HepG2 (cell line): ENCODE results near the gene FBXO48. TPM values are rescaled to one million over a fixed set of nuclear protein-coding genes. Genes with fewer than 3 reads are reported as not detected.

Source experiments
- AGO2 ChIP-seq: fragments of 200-400 bp; formaldehyde crosslinking; optimal IDR thresholded peaks from 2 replicates; pipeline ENCODE3; 2017; ENCODE audit warnings: mild to moderate bottlenecking, low read depth, low read length, moderate library complexity
- ATF3 ChIP-seq: sonication (generic); formaldehyde crosslinking; IDR thresholded peaks from 2 replicates; pipeline ENCODE4 v1.4.0; 2020; ENCODE audit warnings: missing genetic modification reagents
- CBX1 ChIP-seq: IDR thresholded peaks from one replicate; pipeline ENCODE4 v1.6.1; 2016; ENCODE audit warnings: antibody characterized with exemption, low read depth
- DZIP1 ChIP-seq: sonication (generic); formaldehyde crosslinking; IDR thresholded peaks from 2 replicates; pipeline ENCODE4 v1.5.0; 2020; ENCODE audit warnings: mild to moderate bottlenecking, missing genetic modification reagents
- FOXK2 ChIP-seq: fragments of 450-650 bp; IDR thresholded peaks from 2 replicates; pipeline ENCODE4 v1.6.1; 2016
- KAT2B ChIP-seq: fragments of 150-350 bp; IDR thresholded peaks from 2 replicates; pipeline ENCODE4 v1.6.1; 2014; ENCODE audit warnings: low read depth, low read length, borderline replicate concordance
- MAFK ChIP-seq, 2 experiments: IDR thresholded peaks in 1 of 2; conservative IDR thresholded peaks in 1 of 2; 2 replicates each; pipeline ENCODE4 v1.6.1; 2011; ENCODE audit warnings: improper control_type of control experiment in 2 of 2, low read length in 2 of 2
- PAWR ChIP-seq: sonication (generic); formaldehyde crosslinking; IDR thresholded peaks from 2 replicates; pipeline ENCODE4 v1.4.0; 2020; ENCODE audit warnings: missing genetic modification reagents, mild to moderate bottlenecking, borderline replicate concordance
- PRDM10 ChIP-seq: sonication (generic); formaldehyde crosslinking; IDR thresholded peaks from 2 replicates; pipeline ENCODE4 v1.4.0; 2020; ENCODE audit warnings: low read depth, missing genetic modification reagents
- RBFOX2 ChIP-seq: fragments of 200-400 bp; formaldehyde crosslinking; IDR thresholded peaks from 2 replicates; pipeline ENCODE4 v1.6.1; 2017; ENCODE audit warnings: low read depth, mild to moderate bottlenecking, low read length
- RNF219 ChIP-seq: sonication (generic); formaldehyde crosslinking; IDR thresholded peaks from 2 replicates; pipeline ENCODE4 v1.5.0; 2020; ENCODE audit warnings: mild to moderate bottlenecking, missing genetic modification reagents
- SALL2 ChIP-seq: sonication (generic); formaldehyde crosslinking; IDR thresholded peaks from 2 replicates; pipeline ENCODE4 v1.8.1; 2023; ENCODE audit warnings: mild to moderate bottlenecking, missing genetic modification reagents, inconsistent platforms
- SIN3A ChIP-seq: IDR thresholded peaks from 2 replicates; pipeline ENCODE4 v1.6.1; 2011; ENCODE audit warnings: low read depth, mild to moderate bottlenecking, control low read depth, low read length, borderline replicate concordance
- SOX5 ChIP-seq: IDR thresholded peaks from 2 replicates; pipeline ENCODE4 v1.6.1; 2016; ENCODE audit warnings: borderline replicate concordance
- SP1 ChIP-seq, 2 experiments: fragments of 450-650 bp in 1 of 2; sonication (generic) in 1 of 2; formaldehyde crosslinking in 1 of 2; IDR thresholded peaks; 2 replicates each; pipeline versions ENCODE4 v1.4.0 to v1.6.1; 2016 to 2020; ENCODE audit warnings: missing genetic modification reagents in 1 of 2
- U2AF2 ChIP-seq: fragments of 200-400 bp; formaldehyde crosslinking; IDR thresholded peaks from 2 replicates; pipeline ENCODE4 v1.6.1; 2017; ENCODE audit warnings: low read depth, mild to moderate bottlenecking, low read length
- YEATS2 ChIP-seq: sonication (generic); formaldehyde crosslinking; IDR thresholded peaks from 2 replicates; pipeline ENCODE4 v1.4.0; 2020; ENCODE audit warnings: missing genetic modification reagents, borderline replicate concordance
- ZNF234 ChIP-seq: sonication (generic); formaldehyde crosslinking; conservative IDR thresholded peaks from 2 replicates; pipeline ENCODE4 v1.5.1; 2020; ENCODE audit warnings: mild to moderate bottlenecking, missing genetic modification reagents
- ZNF841 ChIP-seq: sonication (generic); formaldehyde crosslinking; IDR thresholded peaks from 2 replicates; pipeline ENCODE4 v1.8.1; 2023; ENCODE audit warnings: missing genetic modification reagents, borderline replicate concordance
- polyA plus RNA-seq, 8 experiments: library from polyadenylated mRNA; depleted of rRNA in 3 of 8; stranded (reverse) in 7 of 8; unstranded in 1 of 8; fragments of >200 nt; fragmentation: Illumina TruSeq in 4 of 8; extraction: Trizol in 4 of 8; gene quantifications; 2 replicates each; pipeline versions ENCODE4 v1.2.1 to v1.2.3, GENCODE V29; 2011 to 2016; ENCODE audit warnings: low read depth in 4 of 8, missing spikeins in 1 of 8, mixed read lengths in 1 of 8; ENCODE audit not compliant: insufficient read depth in 1 of 8
- total RNA-seq, 5 experiments: library from RNA; depleted of rRNA; stranded (reverse); fragments of >200 nt; fragmentation: Illumina TruSeq; extraction: Trizol; gene quantifications; 2 replicates each; pipeline ENCODE4 v1.2.3, GENCODE V29; 2016; ENCODE audit warnings: low read depth in 1 of 5

Gene FBXO48
- total and polyA plus RNA-seq, 2 of the 13 experiments (the other 11 are each of a cell fraction or from before 2014, with no cell fraction given), result 0.42 to 1.1 TPM

- TF ChIP-seq DZIP1 (CRISPR knock-in tag) (0 out of 2 replicates have a peak, but pooled peaks have one; percentile 49), SOX5 (CRISPR knock-in tag) (no peak), SALL2 (CRISPR knock-in tag) (peak; percentile 69; the same call in 1 of the 2 replicates), RBFOX2 (peak; percentile 86), PRDM10 (peak; percentile 69), MAFK (conservative IDR thresholded peaks at IDR 0.05 in 1 of 2, IDR thresholded peaks at IDR 0.05 in 1 of 2; ENCODE audit: low read length in 2 of 2) (no peak), RNF219 (CRISPR knock-in tag) (0 out of 2 replicates have a peak, but pooled peaks have one; percentile 69), CBX1 (no peak), FOXK2 (0 out of 2 replicates have a peak, but pooled peaks have one; percentile 30), YEATS2 (CRISPR knock-in tag) (peak; percentile 78; the same call in 1 of the 2 replicates), ZNF234 (CRISPR knock-in tag) (no peak), KAT2B (no peak), U2AF2 (no peak), ZNF841 (CRISPR knock-in tag) (no peak), SP1 (IDR thresholded peaks at IDR 0.05) (no peak), SP1 (CRISPR knock-in tag; IDR thresholded peaks at IDR 0.05) (peak; percentile 84), PAWR (CRISPR knock-in tag) (no peak), SIN3A (peak; percentile 81), AGO2 (peak; percentile 51), ATF3 (CRISPR knock-in tag) (peak; percentile 86)
Measured at GRCh38 chr2:68467077-68467960, at the start of gene FBXO48, which contains the start of gene APLF (continued).
